Midbrain (tissue), 1 donor: ENCODE data around the gene NELL1.

Experiments
- DNase-seq: peaks from one replicate; lab custom pipeline; 2025; lab: John Stamatoyannopoulos, UW

The NELL1 gene

GRCh38 chr11:21421711-21422329 lies 752.4 kb downstream of the NELL1 start:
- no peak for DNase-seq

- DNase-seq, result no peak
Observed at GRCh38 chr11:21426931-21427330, 757.5 kb downstream of the NELL1 start.

- no peak for DNase-seq
Observed at GRCh38 chr11:21427726-21428125, 758.3 kb downstream of the NELL1 start.

GRCh38 chr11:21428796-21429195 lies 759.4 kb downstream of the NELL1 start:
- DNase-seq, result no peak

GRCh38 chr11:21429401-21429800 lies 760.0 kb downstream of the NELL1 start:
- DNase-seq, result no peak

GRCh38 chr11:21430537-21430936 lies 761.2 kb downstream of the NELL1 start:
- no peak for DNase-seq

- no peak for DNase-seq
Observed at GRCh38 chr11:21446939-21447590, 777.7 kb downstream of the NELL1 start.

- no peak for DNase-seq
Observed at GRCh38 chr11:21447871-21448270, 778.5 kb downstream of the NELL1 start.

GRCh38 chr11:21456186-21456585 lies 786.8 kb downstream of the NELL1 start:
- DNase-seq, result no peak

- no peak for DNase-seq
Observed at GRCh38 chr11:21460082-21460481, 790.7 kb downstream of the NELL1 start.

GRCh38 chr11:21461701-21462100 lies 792.3 kb downstream of the NELL1 start:
- no peak for DNase-seq

- no peak for DNase-seq
Observed at GRCh38 chr11:21464601-21465193, 795.3 kb downstream of the NELL1 start.

GRCh38 chr11:21465203-21465602 lies 795.8 kb downstream of the NELL1 start:
- no peak for DNase-seq

GRCh38 chr11:21465920-21466319 lies 796.5 kb downstream of the NELL1 start:
- no peak for DNase-seq

- DNase-seq, result no peak
Observed at GRCh38 chr11:21470521-21470920, 801.1 kb downstream of the NELL1 start.

- DNase-seq, result no peak
Observed at GRCh38 chr11:21472261-21472660, 802.9 kb downstream of the NELL1 start.

GRCh38 chr11:21474529-21474928 lies 805.1 kb downstream of the NELL1 start:
- DNase-seq, result no peak

- DNase-seq, result no peak
Observed at GRCh38 chr11:21475276-21475675, 805.9 kb downstream of the NELL1 start.

GRCh38 chr11:21476588-21476987 lies 807.2 kb downstream of the NELL1 start:
- no peak for DNase-seq

- DNase-seq, result no peak
Observed at GRCh38 chr11:21480240-21480639, 810.9 kb downstream of the NELL1 start.

GRCh38 chr11:21481255-21481654 lies 811.9 kb downstream of the NELL1 start:
- no peak for DNase-seq

- no peak for DNase-seq
Observed at GRCh38 chr11:21484039-21484438, 814.7 kb downstream of the NELL1 start.

GRCh38 chr11:21485006-21485405 lies 815.6 kb downstream of the NELL1 start:
- DNase-seq, result no peak

GRCh38 chr11:21485426-21485825 lies 816.0 kb downstream of the NELL1 start:
- no peak for DNase-seq
